Measurements from ENCODE around the gene GTPBP6. TPM values are rescaled to one million over a fixed set of nuclear protein-coding genes. Genes with fewer than 3 reads are reported as not detected.

GTPBP6 gene
- total and polyA plus RNA-seq, 8 donors: 31.1 to 63.2 (median 53.1) TPM

DNA sequence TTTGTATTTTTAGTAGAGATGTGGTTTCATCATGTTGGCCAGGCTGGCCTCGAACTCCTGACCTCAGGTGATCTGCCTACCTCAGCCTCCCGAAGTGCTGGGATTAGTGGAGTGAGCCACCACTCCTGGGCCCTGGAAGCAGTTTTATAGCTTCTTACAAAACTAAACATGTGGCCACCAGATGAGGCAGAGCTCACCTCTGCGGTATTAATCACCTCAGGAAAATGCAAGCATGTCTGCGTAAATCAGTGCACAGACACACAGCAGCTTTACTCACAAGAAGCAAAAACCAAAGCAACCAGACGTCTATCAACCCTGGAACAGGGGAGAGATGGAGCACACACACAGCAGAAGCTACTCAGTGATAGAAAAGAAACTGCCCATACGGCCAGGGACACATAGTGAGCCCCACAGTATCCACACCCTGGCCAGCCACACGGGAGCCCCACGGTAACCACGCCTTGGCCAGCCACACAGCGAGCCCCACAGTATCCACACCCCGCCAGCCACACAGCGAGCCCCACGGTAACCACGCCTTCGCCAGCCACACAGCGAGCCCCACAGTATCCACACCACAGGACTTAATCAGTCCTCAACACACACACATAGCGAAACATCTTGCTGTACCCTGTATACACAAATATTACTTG, 37.9 kb upstream of the GTPBP6 start:
- DNase-seq (peak in 1 of 4 donors; percentile 43), ATAC-seq (no peak)
- Histone ChIP-seq H3K4me3 (no peak overlapping the region), H3K4me1 (no peaks in the 10 kb centered on the region), H3K27ac (peak overlapping the region in 1 of 2 donors; percentile 62), H3K27me3 (no peaks in the 10 kb centered on the region), H3K9me3 (peaks cover 0 to 32% of the 10 kb centered on the region in 2 donors), H3K36me3 (peaks cover 0 to 32% of the 10 kb centered on the region in 2 donors)
- TF ChIP-seq, protein P1, sequence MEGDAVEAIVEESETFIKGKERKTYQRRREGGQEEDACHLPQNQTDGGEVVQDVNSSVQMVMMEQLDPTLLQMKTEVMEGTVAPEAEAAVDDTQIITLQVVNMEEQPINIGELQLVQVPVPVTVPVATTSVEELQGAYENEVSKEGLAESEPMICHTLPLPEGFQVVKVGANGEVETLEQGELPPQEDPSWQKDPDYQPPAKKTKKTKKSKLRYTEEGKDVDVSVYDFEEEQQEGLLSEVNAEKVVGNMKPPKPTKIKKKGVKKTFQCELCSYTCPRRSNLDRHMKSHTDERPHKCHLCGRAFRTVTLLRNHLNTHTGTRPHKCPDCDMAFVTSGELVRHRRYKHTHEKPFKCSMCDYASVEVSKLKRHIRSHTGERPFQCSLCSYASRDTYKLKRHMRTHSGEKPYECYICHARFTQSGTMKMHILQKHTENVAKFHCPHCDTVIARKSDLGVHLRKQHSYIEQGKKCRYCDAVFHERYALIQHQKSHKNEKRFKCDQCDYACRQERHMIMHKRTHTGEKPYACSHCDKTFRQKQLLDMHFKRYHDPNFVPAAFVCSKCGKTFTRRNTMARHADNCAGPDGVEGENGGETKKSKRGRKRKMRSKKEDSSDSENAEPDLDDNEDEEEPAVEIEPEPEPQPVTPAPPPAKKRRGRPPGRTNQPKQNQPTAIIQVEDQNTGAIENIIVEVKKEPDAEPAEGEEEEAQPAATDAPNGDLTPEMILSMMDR (IDR thresholded peaks at IDR 0.05): no peak
- intact Hi-C loops (cut with DNase I): no loop called here

DNA sequence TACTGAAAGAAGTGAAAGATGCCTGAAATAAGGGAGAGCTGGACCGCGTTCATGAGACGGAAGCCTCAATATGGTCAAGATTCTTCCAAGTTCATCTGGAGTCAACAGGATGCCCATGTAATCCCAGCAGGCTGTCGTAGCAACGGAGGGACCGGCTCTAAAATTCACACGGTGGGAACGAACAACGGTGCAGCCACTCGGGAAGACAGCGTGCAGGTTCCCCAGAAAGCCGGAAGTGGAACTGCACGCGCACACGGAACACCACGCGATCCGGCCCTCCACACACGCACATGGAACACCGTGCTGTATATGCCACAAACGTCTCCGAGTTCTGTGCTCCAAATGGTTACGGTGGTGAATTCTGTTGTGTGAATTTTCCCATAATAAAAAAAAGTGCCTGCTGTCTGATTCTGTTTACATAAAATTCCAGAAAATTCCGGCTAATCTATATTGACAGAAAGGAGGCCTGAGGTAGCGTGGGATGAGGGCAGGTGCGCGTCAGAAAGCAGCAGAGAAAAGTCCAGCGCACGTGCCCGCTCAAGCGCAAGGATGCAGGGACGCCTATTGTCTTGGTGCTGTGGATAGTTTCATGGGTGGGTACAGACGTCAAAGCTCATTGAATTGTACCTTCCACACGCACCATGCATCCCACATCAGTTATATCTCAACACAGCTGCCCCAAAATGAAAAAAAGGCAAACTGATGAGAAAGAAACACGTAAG, 36.9 kb upstream of the GTPBP6 start:
- Histone ChIP-seq H3K4me1 (no peaks in the 10 kb centered on the region), H3K27ac (no peak overlapping the region), H3K4me3 (no peak overlapping the region), H3K9me3 (peaks cover 0 to 22% of the 10 kb centered on the region in 2 donors), H3K27me3 (no peaks in the 10 kb centered on the region), H3K36me3 (peaks cover 0 to 28% of the 10 kb centered on the region in 2 donors)
- ATAC-seq: no peak
- DNase-seq: peak in 1 of 4 donors; percentile 35
- TF ChIP-seq, protein P1 (IDR thresholded peaks at IDR 0.05): no peak
- intact Hi-C loops (cut with DNase I): no loop called here

DNA sequence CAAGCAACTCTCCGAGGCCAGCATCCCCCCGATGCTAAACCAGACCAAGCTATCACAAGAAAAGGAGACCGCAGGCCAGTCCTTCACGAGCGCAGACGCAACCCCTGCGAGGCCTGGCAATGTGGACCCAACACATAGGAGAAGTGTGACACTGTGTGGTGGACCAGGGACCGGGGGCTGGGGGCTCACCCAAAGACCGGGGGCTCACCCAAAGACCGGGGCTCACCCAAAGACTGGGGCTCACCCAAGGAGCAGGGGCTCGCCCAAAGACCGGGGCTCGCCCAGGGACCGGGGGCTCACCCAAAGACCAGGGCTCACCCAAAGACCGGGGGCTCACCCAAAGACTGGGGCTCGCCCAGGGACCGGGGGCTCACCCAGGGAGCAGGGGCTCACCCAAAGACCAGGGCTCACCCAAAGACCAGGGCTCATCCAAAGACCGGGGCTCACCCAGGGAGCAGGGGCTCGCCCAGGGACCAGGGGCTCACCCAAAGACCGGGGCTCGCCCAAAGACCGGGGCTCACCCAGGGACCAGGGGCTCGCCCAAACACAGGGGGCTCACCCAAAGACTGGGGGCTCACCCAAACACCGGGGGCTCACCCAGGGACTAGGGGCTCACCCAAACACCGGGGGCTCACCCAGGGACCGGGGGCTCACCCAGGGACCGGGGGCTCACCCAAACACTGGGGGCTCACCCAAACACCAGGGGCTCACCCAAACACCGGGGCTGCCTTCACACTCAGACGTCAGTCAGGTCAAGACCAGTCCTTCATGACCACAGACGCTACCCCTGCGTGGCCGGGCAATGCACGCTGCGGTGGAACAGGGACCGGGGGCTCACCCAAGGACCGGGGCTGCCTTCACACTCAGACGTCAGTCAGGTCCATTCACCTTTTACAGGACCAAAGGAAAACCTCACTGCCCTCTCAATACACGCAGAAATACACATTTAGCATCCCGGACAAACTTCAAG, 35.3 kb upstream of the GTPBP6 start:
- Histone ChIP-seq H3K4me3 (no peak overlapping the region), H3K27me3 (no peaks in the 10 kb centered on the region), H3K36me3 (peaks cover 0 to 14% of the 10 kb centered on the region in 2 donors), H3K27ac (no peak overlapping the region), H3K4me1 (no peaks in the 10 kb centered on the region), H3K9me3 (peaks cover 0 to 6% of the 10 kb centered on the region in 2 donors)
- ATAC-seq (no peak), DNase-seq (peak in 1 of 4 donors; percentile 51)
- intact Hi-C loops (cut with DNase I): no loop called here
- TF ChIP-seq, protein P1 (IDR thresholded peaks at IDR 0.05): no peak

DNA sequence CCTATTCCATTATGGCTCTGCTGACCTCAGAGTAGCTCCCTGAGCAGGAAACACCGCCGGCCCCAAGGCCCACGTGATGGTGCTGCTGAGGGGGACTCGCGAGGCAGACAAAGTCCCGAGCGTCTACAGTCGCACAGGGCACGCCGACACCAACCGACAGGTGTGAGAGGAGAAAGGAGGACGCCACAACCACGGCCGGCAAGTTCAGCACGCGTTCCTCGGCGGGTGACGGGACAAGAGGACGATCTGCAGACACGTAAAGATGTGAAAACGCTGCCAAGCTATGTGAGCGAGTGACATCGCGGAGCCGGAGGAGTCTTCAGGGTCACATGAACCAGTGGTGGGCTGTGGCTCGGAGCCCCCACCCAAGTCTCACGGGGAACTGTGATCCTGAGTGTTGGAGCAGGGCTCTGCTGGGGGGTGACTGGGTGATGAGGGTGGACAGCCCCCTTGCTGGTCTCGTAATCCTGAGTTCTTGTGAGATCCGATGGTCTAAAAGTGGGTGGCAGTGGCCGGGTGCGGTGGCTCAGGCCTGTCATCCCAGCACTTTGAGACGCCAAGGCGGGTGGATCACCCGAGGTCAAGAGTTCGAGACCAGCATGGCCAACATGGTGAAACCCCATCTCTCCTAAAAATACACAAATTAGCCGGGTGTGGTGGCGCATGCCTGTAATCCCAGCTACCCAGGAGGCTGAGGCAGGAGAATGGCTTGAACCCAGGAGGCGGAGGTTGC, 34.2 kb upstream of the GTPBP6 start:
- no peak overlapping the region for H3K27ac ChIP-seq
- no peaks in the 10 kb centered on the region for H3K4me1 ChIP-seq
- peaks cover 0 to 13% of the 10 kb centered on the region in 2 donors for H3K36me3 ChIP-seq
- no peak for ATAC-seq
- no peaks in the 10 kb centered on the region for H3K27me3 ChIP-seq
- peak in 1 of 4 donors; percentile 54 for DNase-seq
- intact Hi-C loops (cut with DNase I): no loop called here
- H3K4me3 ChIP-seq: no peak overlapping the region
- H3K9me3 ChIP-seq: no peaks in the 10 kb centered on the region
- TF ChIP-seq, protein P1 (IDR thresholded peaks at IDR 0.05): no peak
